NOMO-1 treated with DMSO at 0.1 percent for 48 hours (cell line): ENCODE results near the gene UQCR10.

Experiments used
- DNase-seq: peaks from one replicate; lab custom pipeline; 2025; ENCODE audit not compliant: unreplicated experiment; lab: John Stamatoyannopoulos, UW

Gene UQCR10

DNA sequence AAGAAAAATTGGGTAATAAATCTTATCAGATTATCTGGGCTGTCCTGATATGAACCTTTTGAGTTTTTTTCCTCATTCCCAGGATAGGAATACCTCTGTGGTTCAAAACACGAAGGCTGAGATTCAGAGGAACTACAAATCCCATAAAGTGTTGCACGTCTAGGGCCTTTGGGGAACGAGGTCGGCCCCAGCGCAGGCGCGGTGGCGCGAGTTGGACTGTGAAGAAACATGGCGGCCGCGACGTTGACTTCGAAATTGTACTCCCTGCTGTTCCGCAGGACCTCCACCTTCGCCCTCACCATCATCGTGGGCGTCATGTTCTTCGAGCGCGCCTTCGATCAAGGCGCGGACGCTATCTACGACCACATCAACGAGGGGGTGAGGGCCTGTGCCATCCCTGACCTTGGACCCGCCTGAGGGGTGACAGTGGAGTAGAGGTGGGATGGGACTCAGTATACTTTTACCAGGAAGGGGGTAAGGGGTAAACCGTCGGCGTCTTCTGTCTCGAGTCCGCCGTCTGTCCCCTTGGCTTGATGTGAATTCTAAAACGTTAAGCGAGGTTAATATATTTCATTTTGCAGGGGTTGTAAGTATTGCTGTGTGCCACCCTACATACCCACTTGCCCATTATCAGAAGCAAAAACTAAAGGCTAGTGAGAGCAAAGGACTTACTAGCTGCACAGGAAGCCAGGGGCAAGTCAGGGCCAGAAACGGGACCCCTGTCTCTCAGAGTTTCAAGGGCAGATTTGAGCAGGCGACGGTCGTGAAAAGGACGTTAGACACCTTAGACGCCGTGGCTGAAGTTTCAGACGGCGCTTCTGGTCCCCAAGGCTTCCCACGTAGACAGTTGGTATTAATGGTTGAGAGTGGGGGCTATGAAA is at the start of gene UQCR10:
Gene UQCR10 (plus strand): TSS at position 199 of the 881 bp plus-strand sequence. CDS start 30 bp downstream, at position 229.
- DNase-seq: peak; percentile 88

DNA sequence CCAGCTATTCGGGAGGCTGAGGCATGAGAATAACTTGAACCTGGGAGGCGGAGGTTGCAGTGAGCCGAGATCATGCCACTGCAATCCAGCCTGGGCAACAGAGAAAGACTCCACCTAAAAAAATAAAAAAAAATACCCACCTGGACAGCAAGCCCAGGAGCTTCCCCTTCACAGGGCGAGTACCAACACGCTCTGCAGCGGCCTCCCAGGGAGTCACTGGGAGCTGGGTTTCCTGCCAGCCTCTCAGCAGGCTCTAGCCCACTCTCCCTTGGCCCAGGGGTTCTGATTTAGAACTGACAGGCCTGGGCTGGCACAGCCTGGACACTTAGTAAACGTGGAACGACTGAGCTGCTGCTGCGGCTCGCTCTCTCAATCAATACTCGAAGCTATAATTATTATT is 49.4 kb upstream of the UQCR10 start:
- DNase-seq: no peak

DNA sequence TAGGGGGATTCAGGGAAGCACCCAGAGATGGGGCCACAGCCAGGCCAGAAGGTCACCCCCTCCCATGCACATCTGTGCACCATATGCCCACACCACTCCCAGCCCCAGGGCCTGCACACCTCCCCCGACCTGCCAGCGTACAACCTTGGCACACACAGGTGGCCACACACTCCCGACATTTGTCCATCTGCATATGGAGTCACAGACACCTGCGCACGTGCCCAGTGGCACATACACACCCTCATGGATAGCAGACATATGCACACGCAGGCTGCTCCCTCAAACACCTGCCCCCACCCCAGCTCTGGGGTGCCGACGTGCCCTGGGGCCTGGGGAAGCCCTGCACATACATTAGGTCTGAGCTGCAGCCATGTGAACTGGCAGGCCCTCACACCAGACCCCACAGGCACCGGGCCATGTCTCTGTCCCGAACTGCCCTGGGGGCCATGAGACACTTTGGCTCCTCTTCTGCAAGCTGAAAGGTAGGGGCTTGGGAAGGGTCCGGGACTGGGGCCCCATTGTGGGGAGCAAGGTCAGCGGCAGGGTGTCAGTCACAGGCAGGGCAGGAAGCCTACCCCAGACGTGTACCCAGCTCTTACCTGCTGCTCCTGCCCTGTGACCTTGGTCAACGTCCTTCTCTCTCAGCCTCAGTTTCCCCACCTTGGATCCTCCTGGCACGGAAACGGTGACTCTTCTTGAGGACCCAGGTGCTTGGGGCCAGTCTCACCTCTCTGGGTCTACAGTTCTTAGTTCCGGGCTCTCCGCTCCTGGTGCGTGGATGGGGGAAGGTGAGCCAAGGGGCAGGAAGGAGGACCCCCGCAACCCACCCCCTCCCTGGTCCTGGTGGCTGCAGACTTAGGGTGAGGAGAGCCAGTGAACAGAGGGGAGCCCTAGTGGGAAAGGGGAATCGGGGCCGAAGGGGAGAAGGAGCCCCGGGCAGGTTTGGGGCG is 47.9 kb upstream of the UQCR10 start:
- DNase-seq: no peak

DNA sequence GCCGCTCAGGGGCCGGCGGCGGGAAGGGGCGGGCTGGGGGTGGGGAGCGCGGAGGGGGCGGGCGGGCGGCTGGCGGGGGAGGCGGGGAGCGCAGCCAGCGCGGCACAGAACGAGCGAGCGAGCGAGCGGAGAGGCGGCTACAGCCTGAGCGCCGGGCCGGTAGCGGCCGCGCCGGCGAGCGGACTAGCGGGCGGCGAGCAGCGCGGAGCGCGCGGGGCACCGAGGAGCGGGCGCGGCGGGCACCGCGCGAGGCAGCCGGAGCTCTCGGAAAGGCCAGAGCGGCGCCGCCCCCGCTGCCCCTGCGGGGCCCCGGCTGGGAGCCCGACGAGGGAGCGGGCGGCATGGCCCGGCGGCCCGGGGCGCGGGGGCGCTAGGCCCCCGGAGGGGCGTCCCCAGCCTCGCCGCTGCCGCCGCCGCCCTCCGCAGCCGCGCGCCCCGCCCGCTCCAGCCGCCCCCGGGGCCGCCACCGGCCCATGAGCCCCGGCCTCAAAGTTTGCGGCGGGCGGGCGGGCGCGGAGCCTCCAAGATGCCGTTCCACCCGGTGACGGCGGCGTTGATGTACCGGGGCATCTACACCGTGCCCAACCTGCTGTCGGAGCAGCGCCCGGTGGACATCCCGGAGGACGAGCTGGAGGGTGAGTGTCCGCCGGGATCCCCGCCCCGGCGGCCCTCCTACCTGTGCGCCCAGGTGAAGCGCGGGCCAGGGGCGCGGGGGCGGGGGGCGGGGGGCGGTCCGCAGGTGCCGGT is 47.1 kb upstream of the UQCR10 start, which contains the start of gene CABP7:
Gene CABP7 (plus strand): TSS at position 105 of the 747 bp plus-strand sequence. CDS start 422 bp downstream, at position 527.
- DNase-seq: no peak

DNA sequence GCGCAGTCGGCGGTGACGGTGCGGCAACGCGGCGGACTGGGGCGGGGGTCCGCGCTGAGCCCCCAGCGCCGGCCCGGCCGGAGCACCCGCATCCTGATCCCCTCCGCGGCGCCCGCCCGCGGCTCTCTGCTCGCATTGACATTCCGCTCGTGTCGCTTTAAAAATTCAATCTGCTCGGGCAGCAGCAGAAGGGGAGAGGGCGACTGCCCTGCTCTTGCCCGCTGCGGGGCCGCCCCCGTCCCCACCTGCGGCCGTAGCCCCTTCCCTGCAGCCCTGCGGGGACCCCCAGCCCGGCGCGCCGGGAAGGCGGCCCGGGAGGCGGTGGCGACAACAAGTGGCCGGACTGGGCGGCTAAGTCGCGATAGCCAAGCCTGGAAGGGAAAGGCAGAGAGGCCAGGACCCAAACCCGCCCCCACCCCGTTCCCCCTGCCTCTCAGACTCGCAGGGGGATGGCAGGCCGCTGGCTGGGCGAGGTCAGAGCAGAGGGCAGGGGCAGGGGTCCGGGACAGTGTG is 46.3 kb upstream of the UQCR10 start:
- no peak for DNase-seq

DNA sequence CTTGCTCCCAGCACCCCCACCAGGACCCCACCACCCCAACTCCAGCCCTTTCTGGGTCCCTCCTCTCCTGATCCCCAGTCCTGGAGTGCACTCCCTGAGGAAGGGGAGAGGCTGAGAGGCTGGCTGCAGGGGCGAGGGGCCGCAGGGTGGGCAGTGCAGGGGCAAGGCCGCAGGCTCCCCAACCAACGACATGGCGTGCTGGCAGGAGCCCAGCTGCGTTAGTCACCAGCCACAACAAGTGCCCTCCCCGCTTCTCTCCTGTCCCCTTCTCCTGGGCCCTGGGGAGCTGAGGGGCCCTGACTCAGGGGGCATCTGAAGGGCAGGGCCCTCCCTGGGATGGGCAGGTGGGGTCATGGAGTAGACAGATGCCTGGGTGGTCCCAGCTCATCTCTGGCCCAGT is 45.0 kb upstream of the UQCR10 start:
- no peak for DNase-seq

DNA sequence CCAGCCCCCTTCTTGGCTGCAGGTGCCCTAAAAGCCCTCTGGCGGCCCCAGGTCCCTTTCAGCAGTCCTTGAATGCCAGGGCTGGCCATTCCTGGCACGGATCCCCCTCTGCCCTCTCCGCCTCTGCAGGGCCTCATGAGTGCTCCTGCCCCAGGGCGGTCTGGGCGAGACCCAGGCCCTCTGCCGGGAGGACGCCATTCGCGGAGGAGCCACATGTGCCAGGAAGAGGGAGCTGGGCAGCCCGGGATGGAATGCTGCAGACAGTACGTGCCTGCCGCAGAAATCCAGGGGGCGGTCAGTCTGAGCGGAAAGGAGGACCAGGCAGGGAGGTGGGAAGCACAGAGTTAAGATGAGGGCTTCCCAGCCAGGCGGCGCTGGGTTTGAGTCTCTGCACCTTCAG is 44.6 kb upstream of the UQCR10 start:
- no peak for DNase-seq

DNA sequence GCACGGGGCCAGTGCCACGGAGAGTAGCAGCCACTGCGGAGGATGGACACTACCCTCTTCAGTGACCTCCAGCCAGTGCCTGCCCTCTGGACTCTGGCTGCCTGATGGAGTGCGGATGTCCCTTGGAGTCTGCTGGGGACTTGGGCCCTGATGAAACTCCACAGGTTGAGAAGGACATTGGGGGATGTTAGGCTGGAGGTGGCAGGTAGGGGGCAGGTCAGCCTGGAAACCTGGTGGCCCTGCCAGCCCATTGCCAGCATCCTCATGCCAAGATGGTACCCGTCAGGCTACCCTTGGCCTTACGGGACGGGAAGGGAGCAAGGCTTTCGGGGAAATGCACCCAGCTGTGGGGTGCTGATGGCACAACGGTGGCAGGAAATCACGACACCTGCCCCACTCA is 43.4 kb upstream of the UQCR10 start:
- DNase-seq: no peak

DNA sequence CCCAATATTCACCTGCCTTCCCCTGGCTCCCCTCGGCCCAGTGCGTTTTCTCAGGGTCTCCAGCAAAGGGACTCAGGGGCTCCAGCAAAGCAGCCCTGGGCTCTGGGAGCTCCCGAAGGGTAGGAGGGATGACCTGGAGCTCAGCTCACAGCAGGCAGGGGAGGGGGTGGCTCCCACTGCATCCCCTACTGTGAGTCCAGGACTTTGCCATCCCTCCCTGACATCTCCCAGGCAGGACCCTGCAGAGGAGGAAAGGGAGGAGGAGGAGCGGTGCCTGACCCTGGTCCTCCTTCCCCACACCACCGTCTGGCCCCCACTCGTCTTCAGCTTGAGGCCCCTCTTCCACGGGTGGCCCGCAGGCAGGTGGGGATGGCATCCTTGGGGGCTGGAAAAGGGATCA is 42.3 kb upstream of the UQCR10 start:
- no peak for DNase-seq

DNA sequence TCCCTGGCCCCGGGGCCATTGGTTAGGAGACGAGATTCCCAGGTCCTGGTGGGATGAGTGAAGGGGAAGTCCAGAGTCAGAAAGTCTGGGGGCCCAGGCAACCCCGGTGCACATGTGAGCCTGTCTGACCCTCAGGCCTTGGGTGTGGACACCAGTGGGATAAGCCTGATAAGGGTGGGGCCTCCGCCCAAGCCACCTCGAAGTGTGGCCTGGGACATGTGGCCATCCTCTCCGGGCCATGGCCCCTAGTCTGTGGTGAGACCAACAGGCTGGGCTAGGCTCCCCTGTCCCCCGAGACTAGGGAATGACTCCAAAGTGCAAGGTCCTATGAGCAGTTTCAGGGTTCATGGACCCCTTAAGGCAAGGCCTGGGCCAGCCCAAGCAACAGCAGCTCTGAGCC is 41.1 kb upstream of the UQCR10 start:
- DNase-seq: no peak

DNA sequence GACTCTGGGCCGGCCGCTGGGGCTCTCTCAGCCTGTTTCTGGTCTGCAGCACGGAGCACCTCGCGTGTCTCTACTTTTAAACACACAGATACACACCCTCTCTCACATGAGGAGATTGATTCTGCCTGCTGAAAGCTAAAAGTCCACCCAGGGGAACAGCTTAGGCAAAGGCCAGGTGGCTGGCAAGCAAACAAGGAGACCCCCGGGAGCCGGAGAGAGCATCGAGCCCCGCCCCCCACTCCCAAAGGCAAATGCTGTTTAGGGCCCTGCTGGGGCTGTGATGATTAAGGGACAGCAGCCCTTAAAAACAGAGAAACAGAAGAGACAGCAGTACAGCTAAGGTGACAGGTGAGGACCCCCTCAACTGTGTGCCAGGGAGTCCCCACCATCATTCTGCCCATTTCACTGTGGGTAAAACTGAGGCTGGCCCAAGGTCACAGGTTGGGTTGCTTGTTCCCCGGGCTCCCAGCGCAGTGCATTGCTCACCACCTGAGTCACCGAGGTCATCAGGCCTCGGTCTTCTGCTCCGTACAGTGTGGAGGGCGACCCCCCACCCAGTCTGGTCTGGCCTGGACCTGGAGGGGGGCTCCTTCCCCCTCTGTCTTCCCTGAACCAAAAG is 40.5 kb upstream of the UQCR10 start:
- no peak for DNase-seq

DNA sequence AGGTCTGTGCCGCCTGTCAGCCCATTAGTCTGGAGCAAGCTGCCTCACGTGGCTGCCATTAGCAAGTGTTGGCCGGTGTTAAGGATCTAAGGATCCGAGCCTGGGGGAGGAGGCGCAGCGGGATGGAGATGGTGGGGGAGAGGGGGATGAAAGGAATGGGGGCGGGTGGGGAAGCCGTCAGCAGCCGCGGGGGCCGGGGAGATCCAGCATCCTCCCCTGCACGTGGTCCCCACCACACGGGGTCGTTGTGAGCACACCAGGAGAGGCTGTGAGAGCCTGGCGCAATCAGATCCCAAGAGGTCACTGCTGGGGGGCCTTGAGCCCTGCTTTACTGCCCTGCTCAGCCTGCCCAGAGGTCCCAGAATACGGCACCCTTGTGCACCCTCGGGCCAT is 40.0 kb upstream of the UQCR10 start:
- DNase-seq: peak; percentile 8

DNA sequence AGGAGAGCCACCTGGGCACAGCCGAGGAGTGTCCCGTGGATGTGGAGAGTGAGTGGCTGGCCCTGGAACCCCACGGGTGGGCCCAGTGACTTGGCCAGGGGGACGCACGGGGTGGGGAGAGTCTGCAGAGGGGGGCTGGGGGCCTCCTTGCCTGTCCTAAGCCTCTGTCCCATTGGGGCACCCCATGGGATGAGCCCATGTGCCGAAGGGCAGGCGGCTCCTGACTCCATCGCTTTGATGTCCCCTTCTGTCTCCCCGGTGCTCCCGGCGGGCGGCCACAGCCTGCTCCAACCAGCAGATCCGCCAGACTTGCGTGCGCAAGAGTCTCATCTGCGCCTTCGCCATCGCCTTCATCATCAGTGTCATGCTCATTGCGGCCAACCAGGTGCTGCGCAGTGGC is 38.0 kb upstream of the UQCR10 start:
- DNase-seq: no peak

DNA sequence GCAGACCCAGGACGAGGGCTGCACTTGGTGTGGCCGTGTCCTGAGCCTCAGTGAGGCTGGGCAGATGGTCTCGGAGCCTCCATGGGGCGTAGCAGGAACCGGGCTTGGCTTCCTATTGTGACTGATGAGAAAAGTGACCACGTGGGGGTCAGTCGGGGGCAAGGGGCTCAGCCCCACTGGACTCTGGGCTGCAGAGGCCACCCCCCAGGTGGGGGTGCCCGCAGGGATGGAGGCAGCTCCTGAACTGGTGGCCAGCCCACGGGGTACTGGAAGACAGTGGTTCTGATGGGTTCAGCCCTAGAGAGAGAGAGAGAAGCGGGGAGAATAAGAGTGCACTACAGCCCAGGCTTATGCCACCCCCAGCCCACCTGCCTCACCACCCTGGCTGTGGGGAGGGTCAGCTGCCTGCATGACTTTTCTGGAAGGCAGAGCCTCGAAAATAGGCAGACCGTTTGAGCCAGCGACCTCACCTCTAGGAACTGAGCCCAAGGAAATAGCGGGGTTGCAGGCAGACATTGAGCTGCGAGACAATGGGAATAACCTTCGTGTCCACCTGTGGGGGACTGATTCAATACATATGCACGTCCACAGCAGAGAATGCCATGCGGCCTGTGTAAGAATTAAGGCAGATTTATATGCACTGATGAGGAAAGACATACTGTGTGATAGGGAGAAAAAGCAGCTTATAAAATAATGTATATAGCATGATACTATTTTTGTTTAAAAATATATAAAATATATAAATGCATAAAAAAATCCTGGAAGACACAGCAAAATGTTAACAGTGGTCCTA is 35.9 kb upstream of the UQCR10 start:
- DNase-seq: no peak

DNA sequence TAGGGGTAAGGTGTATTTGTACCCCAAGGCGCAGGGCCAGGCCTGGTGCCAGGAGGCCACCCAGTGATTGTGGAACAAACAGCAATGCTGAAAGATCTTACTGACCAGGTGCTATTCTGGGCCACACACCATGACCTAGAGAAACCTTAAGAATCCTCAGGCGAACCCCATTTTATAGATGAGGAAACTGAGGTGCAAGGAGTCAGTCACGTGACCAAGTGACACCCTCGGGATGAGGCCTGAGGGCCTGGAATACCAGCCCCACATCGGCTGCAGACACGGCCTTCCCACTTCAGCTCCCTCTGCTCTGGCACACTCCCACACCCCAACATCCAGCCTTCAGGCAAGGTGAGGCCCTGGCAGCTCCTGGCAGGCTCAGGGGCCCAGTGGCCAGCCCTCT is 34.3 kb upstream of the UQCR10 start:
- DNase-seq: no peak

DNA sequence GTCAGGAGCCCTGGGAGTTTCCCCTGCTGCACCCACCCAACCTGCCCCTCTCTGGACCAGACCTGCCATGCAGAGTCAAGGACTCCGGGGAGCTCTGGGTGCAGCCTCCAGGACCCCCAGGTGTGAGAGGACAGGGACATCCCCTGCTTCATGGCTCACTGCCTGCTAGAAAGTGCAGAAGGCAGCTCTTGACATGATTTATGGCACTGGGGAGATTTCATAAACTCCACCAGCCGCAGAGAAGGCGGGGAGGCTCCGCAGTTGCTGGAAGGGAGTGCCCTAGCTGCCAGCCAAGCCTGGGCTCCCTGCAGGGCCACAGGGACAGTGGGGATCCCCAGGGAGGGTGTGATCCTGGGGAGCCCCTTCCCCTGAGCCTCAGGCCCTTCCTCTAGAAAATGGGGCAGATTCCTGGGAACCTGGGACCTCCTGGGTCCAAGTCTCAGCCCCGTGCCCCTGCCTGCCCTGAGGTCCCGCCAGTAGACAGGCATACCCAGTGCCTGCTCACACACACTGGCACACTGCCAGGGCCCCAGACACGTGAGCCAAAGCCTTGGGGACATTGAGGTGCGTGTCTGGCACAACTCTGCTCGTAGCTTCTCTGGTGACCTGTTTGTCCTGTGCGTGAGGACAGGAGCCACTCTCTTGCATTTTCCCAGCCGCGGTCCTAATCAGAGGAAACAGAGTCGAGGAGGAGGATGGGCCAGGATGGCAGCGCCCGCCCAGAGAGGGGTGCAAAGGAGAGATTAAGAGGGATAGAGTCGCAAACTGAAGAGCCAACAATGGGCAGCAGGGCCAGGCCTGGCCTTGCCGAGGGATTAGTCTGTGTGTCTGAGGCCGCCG is 33.6 kb upstream of the UQCR10 start:
- peak; percentile 80 for DNase-seq

DNA sequence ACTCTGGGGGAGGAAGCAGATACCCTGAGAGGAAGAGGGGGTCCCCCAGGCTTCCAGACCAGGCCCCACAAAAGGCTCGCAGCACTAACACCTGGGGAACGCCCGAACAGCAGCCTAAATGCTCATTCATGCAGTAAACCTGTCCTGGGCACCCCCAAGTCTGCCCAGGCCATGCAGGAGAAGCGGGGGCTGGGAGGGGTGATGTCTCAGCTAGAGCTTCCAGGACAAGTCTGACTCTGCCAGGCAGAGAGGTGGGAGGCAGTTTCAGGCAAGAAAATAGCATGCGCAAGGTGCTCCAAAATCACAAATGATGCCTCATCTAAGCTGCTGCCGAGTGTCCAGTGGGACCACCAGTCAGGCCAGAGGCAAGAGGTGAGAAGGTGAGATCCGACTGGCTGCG is 32.8 kb upstream of the UQCR10 start:
- DNase-seq: no peak

DNA sequence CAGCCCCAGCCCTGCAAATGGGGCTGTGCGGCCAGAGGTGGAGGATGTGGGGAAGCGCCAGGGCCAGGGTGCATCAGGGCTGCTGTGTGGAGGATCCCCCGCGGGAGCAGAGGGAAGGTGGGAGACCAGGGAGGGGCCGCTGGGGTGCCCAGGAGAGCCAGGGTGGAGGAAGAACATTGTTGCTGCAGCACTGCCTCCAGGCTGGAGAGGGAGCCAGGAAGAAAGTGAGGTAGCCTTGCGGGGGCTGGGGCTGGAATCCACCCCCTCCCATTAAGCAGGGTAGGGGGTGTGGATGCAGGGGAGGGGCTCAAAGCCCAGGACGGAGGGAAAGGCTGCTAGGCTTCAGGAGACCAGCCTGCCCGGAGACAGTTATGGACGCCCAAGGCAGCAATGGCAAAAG is 32.3 kb upstream of the UQCR10 start:
- no peak for DNase-seq

DNA sequence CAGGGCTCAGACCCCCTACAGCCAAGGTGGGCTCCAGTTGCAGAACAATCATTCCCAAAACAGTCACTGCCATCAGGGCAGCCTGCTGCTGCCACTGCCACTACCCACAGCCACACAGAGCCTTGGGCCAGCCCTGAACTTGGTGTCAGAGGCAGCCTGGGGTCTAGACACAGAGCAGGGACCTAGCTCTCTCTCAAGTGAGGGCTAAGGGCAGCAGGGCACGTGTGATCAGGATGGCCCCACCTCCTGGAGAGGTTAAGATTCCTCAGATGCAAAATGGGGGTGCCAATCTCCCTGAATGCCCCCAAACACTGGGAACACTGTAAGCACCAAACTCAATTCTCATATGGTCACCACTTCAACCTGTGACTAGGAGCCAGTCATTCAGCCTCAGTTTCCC is 31.8 kb upstream of the UQCR10 start:
- no peak for DNase-seq
